Cardiac muscle cell (in vitro differentiated cells and primary cell): ENCODE measurements around the gene TBC1D8. TPM values are rescaled to one million over a fixed set of nuclear protein-coding genes. Genes with fewer than 3 reads are reported as not detected.

Source experiments
- DNase-seq, 2 donors: peaks; one replicate each; pipeline versions ENCODE4 v3.0.0 to v3.0.0-alpha.2; 2010 to 2017; ENCODE audit warnings: low read depth in 1 of 2, low spot score in 1 of 2
- H3K27ac ChIP-seq: fragments of 200-600 bp; sonication (generic); 2 replicates; pipeline ENCODE4 v1.5.1; 2016
- H3K27me3 ChIP-seq: fragments of 200-600 bp; sonication (generic); 2 replicates; pipeline ENCODE4 v1.6.0; 2016; ENCODE audit warnings: control low read depth
- H3K36me3 ChIP-seq: fragments of 200-600 bp; sonication (generic); 2 replicates; pipeline ENCODE4 v1.5.1; 2016; ENCODE audit warnings: control low read depth
- H3K4me1 ChIP-seq: fragments of 200-600 bp; sonication (generic); 2 replicates; pipeline ENCODE4 v1.8.1; 2017; ENCODE audit warnings: low read depth, mild to moderate bottlenecking, mixed run types
- H3K4me3 ChIP-seq: fragments of 200-600 bp; sonication (generic); 2 replicates; pipeline ENCODE4 v1.5.1; 2016; ENCODE audit warnings: mild to moderate bottlenecking
- H3K9me3 ChIP-seq: fragments of 200-600 bp; sonication (generic); 2 replicates; pipeline ENCODE4 v1.5.1; 2017; ENCODE audit warnings: low read depth, mild to moderate bottlenecking, control low read depth
- polyA plus RNA-seq: library from polyadenylated mRNA; unstranded; fragments of >200 nt; fragmentation: Nextera tagmentation; extraction: Ambion mirVana; gene quantifications from 2 replicates; pipeline ENCODE4 v1.2.1, GENCODE V29; 2016
- total RNA-seq: library from RNA; depleted of rRNA; stranded (reverse); fragments of >200 nt; gene quantifications from 2 replicates; pipeline ENCODE4 v1.2.3, GENCODE V29; 2016
- TF ChIP-seq, protein P1 (sequence below): IDR thresholded peaks from 2 replicates; pipeline ENCODE4 v1.5.1; 2012; ENCODE audit warnings: low read depth, mild to moderate bottlenecking, low read length

Gene TBC1D8
- total and polyA plus RNA-seq, 2 experiments from 2014 or later = 15.2 to 23.2 TPM

DNA sequence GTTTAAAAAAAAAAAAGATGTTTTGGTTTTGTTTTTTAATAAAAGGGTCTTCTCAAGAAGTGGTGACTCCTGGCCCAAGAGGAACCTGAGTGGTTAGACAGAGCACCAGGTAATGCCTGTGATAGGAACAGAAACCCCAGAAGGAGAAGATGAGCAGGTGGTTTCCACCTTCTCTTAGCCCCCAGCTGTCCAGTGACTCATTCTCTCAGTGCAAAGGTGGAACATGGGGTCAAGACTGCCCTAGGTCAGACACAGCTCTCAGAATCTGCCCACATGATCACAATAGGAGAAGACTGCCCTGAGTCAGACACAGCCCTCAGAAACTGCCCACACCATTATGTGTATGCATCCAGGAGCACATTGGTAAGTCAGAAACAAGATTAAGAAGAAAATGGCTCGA lies 61.8 kb downstream of the TBC1D8 start:
- TF ChIP-seq, protein P1, sequence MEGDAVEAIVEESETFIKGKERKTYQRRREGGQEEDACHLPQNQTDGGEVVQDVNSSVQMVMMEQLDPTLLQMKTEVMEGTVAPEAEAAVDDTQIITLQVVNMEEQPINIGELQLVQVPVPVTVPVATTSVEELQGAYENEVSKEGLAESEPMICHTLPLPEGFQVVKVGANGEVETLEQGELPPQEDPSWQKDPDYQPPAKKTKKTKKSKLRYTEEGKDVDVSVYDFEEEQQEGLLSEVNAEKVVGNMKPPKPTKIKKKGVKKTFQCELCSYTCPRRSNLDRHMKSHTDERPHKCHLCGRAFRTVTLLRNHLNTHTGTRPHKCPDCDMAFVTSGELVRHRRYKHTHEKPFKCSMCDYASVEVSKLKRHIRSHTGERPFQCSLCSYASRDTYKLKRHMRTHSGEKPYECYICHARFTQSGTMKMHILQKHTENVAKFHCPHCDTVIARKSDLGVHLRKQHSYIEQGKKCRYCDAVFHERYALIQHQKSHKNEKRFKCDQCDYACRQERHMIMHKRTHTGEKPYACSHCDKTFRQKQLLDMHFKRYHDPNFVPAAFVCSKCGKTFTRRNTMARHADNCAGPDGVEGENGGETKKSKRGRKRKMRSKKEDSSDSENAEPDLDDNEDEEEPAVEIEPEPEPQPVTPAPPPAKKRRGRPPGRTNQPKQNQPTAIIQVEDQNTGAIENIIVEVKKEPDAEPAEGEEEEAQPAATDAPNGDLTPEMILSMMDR = no peak
- H3K9me3 ChIP-seq = no peaks in the 10 kb centered on the region
- H3K4me3 ChIP-seq = no peak overlapping the region
- no peak overlapping the region for H3K27ac ChIP-seq
- H3K4me1 ChIP-seq = peaks cover 2% of the 10 kb centered on the region
- no peak for DNase-seq
- H3K27me3 ChIP-seq = no peaks in the 10 kb centered on the region
- H3K36me3 ChIP-seq = no peaks in the 10 kb centered on the region

GRCh38 chr2:101087638-101088037 lies 63.5 kb downstream of the TBC1D8 start:
- H3K4me3 ChIP-seq = no peak overlapping the region
- no peaks in the 10 kb centered on the region for H3K9me3 ChIP-seq
- no peak for DNase-seq
- no peaks in the 10 kb centered on the region for H3K27me3 ChIP-seq
- no peaks in the 10 kb centered on the region for H3K36me3 ChIP-seq
- H3K4me1 ChIP-seq = no peaks in the 10 kb centered on the region
- H3K27ac ChIP-seq = no peak overlapping the region
- TF ChIP-seq, protein P1 = no peak

- Histone ChIP-seq H3K4me1 (no peaks in the 10 kb centered on the region), H3K36me3 (no peaks in the 10 kb centered on the region), H3K9me3 (no peaks in the 10 kb centered on the region), H3K27ac (no peak overlapping the region), H3K27me3 (no peaks in the 10 kb centered on the region), H3K4me3 (no peak overlapping the region)
- no peak for DNase-seq
- TF ChIP-seq, protein P1 = no peak
Measured at GRCh38 chr2:101083613-101084012, 67.6 kb downstream of the TBC1D8 start.

- Histone ChIP-seq H3K36me3 (no peaks in the 10 kb centered on the region), H3K27me3 (no peaks in the 10 kb centered on the region), H3K4me3 (no peak overlapping the region), H3K4me1 (no peaks in the 10 kb centered on the region), H3K9me3 (no peaks in the 10 kb centered on the region), H3K27ac (no peak overlapping the region)
- TF ChIP-seq, protein P1 = no peak
- no peak for DNase-seq
Measured at GRCh38 chr2:101082998-101083397, 68.2 kb downstream of the TBC1D8 start.

- H3K4me1 ChIP-seq = no peaks in the 10 kb centered on the region
- H3K4me3 ChIP-seq = no peak overlapping the region
- no peak overlapping the region for H3K27ac ChIP-seq
- no peaks in the 10 kb centered on the region for H3K36me3 ChIP-seq
- H3K9me3 ChIP-seq = no peaks in the 10 kb centered on the region
- TF ChIP-seq, protein P1 = no peak
- DNase-seq = no peak
- no peaks in the 10 kb centered on the region for H3K27me3 ChIP-seq
Measured at GRCh38 chr2:101081375-101081907, 69.7 kb downstream of the TBC1D8 start.
